Bronchus fibroblast of lung (primary cell): Measurements from ENCODE around the gene SPATA24. TPM values are rescaled to one million over a fixed set of nuclear protein-coding genes. Genes with fewer than 3 reads are reported as not detected.

Experiments
- total RNA-seq: library from RNA; depleted of rRNA; stranded (reverse); fragments of >200 nt; gene quantifications from 2 replicates; pipeline ENCODE4 v1.2.3, GENCODE V29; 2015

The SPATA24 gene, protein sequence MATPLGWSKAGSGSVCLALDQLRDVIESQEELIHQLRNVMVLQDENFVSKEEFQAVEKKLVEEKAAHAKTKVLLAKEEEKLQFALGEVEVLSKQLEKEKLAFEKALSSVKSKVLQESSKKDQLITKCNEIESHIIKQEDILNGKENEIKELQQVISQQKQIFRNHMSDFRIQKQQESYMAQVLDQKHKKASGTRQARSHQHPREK
- 5.1 and 7.4 TPM in 2 replicates for total RNA-seq

GRCh38 chr5:139403787-139404483, at the start of gene SPATA24:
Gene SPATA24, minus strand, starts transcription at chr5:139404089. Its CDS starts 29 bp downstream, at chr5:139404060.

DNA sequence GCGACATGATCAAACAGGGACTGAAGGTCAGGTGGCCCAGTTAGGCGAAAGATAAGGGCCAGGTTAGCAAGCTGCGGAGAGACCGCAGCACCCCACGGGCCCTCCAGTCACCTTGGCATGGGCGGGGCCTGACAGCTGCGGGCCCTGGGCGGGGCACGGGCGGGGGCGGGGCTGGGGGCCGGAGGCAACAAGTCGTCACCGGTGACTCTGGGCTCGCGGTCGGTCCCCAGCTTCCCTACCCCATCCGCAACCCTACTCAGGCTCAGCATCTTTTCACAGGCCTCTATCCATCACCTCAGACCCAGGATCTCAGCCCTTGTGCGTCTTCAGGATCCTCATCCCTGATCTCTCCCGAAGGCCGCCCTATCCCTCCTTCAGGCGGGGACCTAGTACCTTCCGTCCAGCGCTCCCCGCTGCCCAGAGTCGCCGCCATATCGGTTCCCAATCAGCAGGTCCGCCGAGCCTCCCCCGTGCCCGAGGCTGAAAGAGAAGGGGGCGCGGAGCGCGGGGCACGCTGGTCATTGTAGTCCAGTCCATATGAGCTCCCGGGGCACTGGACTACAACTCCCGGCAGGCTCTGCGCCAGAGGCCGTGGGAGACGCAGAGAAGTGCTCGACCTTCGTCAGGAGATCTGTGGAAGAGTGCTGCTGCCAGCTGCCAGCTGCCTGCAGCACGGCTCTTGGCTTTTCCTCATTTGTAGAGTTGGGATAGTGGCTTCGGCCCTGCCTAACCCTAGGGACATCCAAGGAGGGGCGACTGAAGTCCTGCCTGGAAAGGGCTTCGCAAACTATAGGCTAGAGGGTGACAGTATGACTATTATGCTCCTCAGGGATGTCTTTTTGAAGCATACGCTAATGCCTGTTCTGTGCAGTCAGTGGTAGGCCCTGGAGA, 35.4 kb upstream of the SPATA24 start, which contains the start of gene DNAJC18:
TSS of gene DNAJC18 (minus strand) at position 513 of the 891 bp plus-strand sequence. CDS start at position 433, 80 bp downstream.

DNA sequence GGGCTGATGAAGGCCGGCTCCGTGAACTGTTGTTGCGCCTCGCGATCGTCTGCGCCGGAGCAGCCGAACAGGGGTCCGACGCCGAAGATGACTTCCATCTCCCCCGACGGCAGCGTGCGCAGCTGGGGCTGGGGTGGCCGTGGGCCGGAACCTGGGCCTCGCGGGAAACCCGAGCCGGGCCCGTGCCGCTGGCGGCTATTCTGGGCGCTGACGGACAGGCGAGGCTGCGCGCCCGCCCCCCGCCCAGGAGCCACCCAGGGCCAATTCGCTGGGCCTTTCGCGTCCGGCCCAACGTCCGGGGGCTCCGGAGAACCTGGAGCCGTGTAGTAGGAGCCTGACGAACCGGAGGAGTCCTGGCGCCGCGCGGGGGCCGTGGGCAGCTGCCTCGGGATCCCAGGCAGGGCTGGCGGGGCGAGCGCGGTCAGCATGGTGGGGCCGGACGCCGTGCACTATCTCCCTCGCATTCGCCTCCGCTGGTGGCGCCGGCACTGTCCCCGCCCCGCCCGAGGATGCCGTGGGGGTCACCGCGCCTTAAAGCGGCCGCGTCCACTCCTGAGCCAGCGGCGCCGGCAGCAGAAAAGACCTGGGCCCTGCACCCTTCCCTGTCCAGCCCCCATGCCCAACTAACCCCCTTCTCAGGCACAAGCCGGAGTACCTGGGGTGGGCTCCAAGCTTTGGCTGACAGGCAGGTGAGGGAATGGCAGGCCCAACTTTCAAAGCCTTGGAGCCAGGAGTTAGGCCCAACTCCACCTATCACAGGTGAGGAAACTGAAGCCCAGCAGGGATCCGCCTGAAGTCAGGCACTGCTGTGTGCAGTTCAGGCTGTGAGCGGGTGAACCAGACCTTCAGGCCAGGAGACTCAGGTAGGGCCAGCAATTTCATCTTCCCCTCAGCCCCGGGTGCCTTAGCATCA, 9.0 kb downstream of the SPATA24 start, which contains the start of gene PROB1:
TSS of gene PROB1 (minus strand) at position 451 of the 913 bp plus-strand sequence. CDS start at position 428, 23 bp downstream.

DNA sequence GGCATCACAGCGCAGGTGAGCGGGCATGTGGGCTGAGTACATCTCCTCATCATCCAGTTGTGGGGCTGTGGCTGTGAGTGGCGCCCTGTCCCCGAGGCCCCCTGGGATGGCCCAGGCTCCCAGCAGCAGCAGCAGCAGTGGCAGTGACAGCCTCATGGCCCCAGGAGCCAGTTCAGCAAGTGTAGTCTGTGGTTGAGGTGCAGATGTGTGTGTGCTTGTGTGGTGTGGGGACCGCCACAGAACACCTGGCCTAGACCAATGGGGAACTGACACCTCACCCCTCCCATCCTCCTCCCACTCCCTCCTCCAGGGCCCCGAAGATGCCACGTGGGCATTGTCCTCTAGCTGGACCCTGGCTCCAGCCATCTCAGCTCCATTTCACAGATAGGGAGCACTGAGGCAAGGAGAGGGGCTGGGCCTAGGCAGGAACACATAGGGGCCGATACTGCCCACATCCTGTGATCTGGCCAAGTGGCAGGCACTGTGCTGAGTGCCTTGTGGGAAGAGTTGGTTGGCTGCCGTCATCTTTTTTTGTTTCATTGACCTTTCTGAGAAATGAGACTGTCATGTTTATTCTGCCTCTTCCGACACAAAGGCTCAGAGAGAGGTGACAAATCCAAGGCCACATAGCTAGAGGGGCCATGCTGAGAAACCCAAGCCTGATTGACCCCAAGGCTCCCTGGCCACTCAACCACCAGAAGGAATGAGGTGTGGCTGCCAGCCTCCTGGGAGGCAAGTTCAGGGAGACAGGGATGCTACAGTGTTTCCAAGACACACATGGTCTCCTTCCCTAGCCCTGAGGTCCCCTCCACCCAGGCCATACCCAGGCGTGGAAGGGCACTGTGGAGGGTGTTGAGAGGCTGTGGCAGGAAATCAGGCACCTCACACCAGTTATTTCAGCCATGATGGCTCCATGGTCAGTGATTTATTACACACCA, 13.9 kb downstream of the SPATA24 start, which contains the start of gene MZB1:
TSS of gene MZB1 (minus strand) at position 213 of the 938 bp plus-strand sequence. CDS start at position 156, 57 bp downstream.

DNA sequence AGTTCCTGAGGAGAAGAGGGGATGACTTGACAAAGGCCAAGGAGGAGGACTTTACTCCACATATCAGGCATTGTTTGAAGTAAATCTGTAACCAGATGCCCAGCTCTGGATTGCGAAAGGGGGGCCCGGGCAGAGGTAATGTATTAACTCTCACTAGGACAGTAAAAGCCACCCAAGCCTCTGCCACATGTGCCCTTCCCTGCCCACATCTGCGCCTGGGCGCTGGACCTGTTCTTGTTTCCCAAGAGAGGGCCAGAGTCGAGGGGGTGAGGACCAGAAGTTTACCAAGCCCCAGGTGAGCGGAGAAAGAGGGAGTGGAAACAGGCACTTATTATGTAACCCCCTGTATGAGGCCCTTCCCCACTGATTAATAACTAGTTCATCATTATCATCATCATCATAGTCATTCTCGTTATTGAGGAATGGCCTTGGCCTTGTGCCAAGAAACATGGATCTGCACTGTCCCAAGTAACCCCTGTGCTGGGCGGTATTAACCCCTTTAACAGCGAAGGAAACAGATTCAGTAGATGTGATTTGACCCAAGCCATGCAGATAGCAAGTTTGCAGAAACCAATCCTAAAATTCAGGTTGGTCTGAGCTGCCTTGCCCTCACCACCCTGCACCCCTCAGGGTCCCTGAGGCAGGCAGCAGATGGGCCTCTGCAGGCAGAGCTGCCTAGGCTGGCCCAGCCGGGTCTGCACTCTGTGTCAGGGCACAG, 20.5 kb downstream of the SPATA24 start, which contains the start of gene SLC23A1:
TSS of gene SLC23A1 (minus strand) at position 23 of the 718 bp plus-strand sequence. CDS start 44 bp downstream, outside the sequence.

Other genes with a start within 250 kb of the SPATA24 start
- gene SIL1, start 205.7 kb downstream of the SPATA24 start, total RNA-seq, result 41.7 and 45.8 TPM in 2 replicates
- 179 and 190 TPM in 2 replicates for gene MATR3, start 110.3 kb downstream of the SPATA24 start, total RNA-seq
- gene PAIP2, start 62.2 kb downstream of the SPATA24 start, total RNA-seq, result 44.2 and 46.4 TPM in 2 replicates
- gene SLC23A1, start 20.8 kb downstream of the SPATA24 start, total RNA-seq, result not detected in 2 replicates
- gene MZB1, start 14.2 kb downstream of the SPATA24 start, total RNA-seq, result not detected in 2 replicates
- 1.2 and 1.5 TPM in 2 replicates for gene PROB1, start 9.0 kb downstream of the SPATA24 start, total RNA-seq
- gene DNAJC18, start 35.4 kb upstream of the SPATA24 start, total RNA-seq, result 4.2 and 6.5 TPM in 2 replicates
- 1.0 and 1.2 TPM in 2 replicates for gene ECSCR, start 58.7 kb upstream of the SPATA24 start, total RNA-seq
- not detected in 2 replicates for gene SMIM33, start 66.9 kb upstream of the SPATA24 start, total RNA-seq
- 51.0 and 51.4 TPM in 2 replicates for gene STING1, start 78.7 kb upstream of the SPATA24 start, total RNA-seq
- 136 and 150 TPM in 2 replicates for gene UBE2D2, start 157.2 kb upstream of the SPATA24 start, total RNA-seq
- gene CXXC5, start 244.3 kb upstream of the SPATA24 start, total RNA-seq, result 21.6 and 22.0 TPM in 2 replicates